GM21423 (cell line): Measurements from ENCODE around the gene FARS2.

Experiments used
- ATAC-seq: cut with Tn5 transposase; IDR thresholded peaks from one replicate; pipeline ENCODE4 v1.9.1; 2021; ENCODE audit warnings: mild to moderate bottlenecking, moderate library complexity; ENCODE audit not compliant: unreplicated experiment

FARS2 gene

DNA sequence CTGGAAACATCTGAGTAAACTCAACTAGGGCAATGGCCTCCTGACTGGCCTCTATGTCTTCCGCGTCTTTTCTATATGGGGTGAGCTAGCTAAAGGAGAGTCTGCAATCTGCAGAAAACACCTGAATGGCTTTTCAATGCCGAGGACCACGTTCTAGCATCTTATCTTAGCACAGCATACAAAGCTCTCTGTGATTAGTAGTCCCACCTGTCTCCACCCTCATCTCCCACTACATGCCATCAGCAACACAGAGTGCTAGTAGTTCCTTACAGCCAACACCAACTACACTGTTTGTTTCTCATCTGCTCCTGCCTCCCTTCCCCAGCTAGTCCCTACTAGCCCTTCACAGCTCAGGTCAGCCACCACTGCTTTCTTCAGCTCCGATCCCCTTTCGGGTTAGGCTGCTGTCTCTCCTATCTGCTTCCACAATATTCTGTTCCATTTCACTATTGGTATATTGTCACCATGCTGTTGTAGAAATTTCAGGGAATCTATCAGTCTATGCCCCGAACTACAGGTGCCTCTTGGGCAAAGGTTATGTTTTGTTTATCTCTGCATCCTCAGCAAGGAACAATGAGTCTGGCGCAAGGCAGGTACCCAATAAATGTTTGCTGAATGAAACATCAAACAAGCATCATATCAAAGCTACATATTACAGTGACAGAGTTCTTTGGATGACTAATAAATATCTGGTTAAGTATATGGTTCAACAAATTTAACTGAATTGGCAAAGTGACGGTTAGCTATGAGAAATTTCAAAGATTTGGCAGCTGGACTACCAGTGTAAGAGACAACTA lies 12.8 kb upstream of the FARS2 start:
- ATAC-seq, result no peak

DNA sequence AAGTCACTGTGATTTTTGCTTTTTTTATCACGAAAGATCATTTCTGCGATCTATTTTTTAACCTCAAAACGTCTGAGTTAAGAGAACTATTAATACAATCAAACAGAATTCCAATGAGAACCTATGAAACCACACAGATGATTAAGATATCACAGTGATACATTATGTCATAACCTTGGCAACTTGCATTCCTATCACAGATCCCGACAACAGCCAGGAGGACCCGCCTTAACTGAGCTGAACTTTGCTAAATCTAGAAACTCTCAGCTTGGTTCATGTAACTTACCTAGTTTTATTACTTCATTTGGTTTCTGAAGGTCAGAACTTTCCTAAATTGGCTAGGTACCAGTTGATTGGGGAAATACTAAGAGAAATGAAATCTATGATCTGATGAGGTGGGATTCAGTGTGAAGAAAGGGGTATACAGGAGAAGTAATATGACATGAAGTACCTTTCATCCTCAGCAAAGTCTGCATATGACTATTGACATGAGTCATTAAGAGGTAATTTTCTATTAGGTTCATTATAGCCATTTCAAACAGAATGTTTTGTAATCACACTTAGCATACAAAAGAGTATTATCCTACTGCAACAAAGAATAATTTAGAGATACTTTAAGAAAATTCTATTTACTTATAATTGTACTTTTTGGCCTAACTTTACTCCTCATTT lies 11.7 kb upstream of the FARS2 start:
- ATAC-seq, result no peak

DNA sequence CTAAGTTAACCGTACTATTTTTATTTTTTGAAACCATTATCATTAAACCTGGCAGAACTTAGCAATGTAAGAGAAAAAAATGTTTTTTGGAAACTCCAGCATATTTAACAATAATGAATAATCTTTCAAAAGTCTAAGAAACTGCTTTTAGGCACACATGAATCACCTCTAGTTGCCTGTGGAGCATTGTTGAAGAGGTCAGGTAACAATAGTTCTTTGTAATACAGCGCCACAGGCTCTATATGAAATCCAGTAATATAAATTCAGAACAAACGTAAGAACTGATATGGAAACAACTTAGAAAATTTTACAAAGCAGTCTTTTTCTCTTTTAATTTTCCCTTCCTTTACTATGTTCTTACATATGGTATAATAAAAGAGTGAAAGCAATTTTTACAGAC lies 10.9 kb upstream of the FARS2 start:
- no peak for ATAC-seq

DNA sequence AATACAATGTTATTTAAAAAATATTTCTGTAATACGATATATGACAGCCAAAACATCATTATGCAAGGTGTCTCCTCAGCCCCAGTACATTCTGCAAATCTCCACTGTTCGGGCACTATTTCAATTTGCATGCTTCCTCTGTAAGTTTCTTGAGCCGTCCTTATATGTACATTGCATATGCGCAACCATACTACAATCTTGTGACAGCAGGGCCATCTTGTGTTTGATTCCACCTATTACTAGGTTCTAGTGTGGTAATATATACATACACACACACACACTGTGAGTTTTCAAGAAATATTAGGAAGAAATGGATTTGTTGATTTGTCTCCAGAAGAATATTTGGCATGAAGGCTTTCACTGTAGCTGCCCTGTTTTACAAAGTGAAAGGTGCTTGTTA lies 10.4 kb upstream of the FARS2 start:
- ATAC-seq, result no peak

- no peak for ATAC-seq
These were observed 4.4 kb upstream of the FARS2 start for GRCh38 chr6:5256952-5257351.

- no peak for ATAC-seq
These were observed 3.9 kb upstream of the FARS2 start for GRCh38 chr6:5257400-5257799.

GRCh38 chr6:5259428-5259827 lies 1.9 kb upstream of the FARS2 start:
- no peak for ATAC-seq

GRCh38 chr6:5260111-5260620 lies 1.1 kb upstream of the FARS2 start:
- ATAC-seq, result peak; percentile 61

DNA sequence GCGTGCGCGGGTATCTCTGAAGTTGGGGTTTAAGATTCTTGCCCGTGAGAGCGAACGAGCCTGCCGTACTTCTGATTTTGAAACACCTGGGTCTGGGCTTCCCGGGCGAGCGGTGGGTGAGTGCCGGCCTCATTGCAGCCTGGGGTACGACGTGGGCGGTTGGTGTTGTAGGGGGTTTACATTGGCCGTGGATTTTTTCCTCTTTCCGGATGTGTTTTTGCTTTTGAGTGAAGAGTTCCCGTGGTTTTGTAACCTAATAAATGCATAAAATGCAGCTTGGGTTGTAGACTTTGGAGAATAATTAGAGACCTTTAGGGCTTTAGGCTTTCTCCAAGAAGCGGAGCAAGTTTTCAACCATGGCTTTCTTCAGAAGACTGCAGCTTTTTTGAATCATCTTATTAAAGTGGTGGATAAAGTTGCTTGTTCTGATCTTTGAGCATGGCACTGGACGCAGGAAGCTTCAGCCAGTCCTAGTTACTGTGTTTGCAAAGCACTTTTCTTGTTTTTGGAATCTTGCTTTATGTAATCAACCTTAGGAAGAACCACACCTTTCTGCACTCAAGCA lies 314 bp downstream of the FARS2 start:
- no peak for ATAC-seq

DNA sequence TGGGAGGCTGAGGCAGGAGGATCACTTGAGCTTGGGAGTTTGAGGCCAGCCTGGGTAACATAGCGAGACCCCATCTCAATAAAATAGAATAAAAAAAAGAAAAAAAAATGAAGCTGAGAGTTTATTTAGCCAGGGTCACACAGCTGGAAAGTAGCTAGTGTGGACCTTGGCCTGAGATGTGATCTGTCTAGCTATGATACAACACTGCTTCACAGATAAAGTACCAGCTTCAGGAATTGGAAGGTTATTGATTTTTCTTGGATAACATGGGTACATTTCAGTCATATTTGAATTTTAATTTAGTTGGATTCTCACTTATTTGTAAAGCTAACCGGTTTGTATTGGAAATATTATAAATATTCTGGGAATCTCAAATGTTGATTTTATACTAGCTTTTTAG lies 5.1 kb downstream of the FARS2 start:
- no peak for ATAC-seq

DNA sequence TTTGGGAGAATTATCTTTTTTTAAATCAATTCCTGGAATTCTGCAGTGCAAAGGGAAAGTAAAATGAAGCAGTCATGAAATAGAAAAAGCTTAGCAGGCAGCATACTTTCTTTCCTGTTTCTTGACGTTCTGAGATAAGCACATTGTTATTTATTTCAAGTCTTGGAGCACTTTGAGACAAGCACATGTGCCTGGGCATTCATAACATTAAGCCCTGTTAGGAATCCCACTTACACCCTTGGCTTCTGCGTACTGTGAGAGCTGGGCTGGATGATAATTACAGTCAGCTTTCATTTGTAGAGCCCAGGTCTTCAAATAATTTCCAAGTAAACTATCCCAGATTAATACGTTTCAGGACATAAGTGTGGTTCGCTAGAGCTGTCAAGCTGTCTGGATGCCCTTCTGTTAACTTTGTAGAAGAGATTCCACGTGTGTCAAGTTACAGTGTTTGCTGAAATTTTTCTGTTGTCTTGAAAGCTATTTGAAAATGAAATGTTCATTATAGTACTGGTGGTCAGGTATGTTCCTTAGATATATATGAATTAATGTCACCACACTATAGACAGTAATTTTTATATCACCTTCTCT lies 8.9 kb downstream of the FARS2 start:
- ATAC-seq, result no peak

DNA sequence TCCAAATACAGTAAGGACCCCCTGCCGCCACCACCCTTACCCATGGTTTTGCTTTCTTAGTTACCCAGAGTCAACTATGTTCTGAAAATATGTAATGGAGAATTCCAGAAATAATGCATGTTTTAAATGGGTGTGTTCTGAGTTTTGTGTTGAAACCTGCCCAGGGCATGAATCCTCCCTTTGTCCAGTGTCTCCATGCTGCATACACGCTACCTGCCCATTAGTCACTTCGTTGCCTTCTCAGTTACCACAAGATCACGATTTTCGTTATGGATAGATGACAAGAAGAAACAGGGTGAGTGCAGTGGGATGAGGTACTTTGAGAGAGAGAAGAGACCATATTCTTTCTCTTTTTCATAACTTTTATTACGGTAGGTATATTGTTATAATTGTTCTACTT lies 10.6 kb downstream of the FARS2 start:
- ATAC-seq, result no peak

GRCh38 chr6:5274231-5274630 lies 12.9 kb downstream of the FARS2 start:
- ATAC-seq, result no peak

DNA sequence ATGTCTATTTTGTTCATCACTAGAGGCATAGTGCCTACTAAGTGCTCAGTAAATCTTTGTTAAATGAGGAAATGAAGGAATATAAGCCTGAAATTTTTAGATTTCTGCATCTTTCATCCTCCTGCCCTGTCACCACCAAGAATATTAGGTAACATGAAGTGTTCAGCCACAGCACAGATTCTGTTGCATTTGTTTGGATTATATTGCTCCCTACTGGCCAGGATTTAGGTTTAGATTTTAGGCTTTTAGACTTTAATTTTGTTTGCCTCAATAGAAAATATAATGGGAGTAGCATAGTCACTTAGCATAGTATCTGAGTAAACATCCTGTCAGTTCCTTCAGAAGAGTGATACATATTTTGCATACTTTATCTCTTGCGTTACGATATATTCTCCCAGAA lies 14.2 kb downstream of the FARS2 start:
- ATAC-seq, result no peak

GRCh38 chr6:5276581-5276980 lies 15.3 kb downstream of the FARS2 start:
- ATAC-seq, result no peak

- no peak for ATAC-seq
These were observed 16.3 kb downstream of the FARS2 start for GRCh38 chr6:5277589-5277988.

- peak; percentile 63 for ATAC-seq
These were observed 16.7 kb downstream of the FARS2 start for GRCh38 chr6:5278047-5278446.

DNA sequence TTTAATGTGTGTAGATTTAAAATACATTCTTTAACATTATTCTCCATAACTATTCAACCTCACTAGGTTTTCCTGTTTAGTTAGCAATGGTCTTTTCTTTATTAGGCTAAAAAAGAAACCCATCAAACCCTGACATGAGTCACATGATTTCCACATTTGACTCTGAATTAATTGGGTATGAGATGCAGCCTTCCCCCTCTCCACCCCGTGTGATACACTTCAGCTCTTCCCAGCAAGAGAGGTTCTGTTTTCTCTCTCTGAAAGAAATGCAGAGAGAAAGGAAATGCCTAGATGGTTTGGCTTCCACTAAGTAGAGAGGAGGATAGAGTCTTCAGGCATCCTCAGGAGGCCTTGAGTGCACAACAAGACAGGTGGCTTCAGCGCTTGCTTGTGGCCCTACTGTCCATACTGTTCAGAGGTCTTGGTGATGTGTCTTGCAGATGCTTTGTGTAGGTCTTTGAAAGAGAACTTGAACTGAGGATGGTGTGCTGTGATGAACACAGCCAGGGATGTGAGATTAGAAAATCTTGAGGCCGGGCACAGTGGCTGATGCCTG lies 17.3 kb downstream of the FARS2 start:
- no peak for ATAC-seq

DNA sequence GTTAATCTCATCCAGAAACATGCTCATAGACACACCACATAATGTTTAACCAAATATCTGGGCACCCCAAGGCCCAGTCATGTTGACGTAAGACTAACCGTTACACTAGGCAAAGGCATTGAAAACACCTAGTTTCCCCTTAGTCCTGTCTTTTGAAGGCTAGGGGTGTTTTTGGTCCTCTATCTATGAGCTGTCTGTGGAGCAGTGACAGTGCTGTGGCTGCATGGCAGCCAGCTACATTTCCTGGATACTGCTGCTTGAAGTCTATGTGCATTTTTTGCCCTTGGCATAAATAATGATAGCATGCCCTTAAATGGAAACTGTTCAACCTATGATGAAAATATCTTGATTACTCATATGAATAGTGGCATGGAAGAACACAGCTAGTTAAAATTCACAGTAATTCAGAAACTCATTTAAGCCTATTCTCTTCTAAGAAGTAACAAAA lies 18.6 kb downstream of the FARS2 start:
- no peak for ATAC-seq

DNA sequence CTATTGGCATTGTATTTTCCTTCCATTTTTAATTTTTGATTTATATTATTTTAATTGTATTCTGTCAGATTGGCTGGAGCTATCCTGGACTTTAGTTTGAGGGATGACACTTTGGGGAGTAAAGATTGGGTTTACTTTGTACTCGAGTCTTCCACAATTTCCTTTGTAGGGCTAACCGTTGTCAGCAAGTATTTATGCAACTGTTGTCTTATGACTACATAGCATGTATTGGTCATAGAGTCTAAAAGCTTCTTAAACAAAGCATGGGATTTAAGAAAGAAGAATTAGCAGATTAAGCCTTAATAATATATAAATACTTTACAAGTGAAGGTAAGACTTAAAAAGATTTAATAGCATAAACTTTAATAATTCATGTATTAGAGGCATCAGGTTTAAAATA lies 19.6 kb downstream of the FARS2 start:
- ATAC-seq, result no peak

GRCh38 chr6:5282191-5282623 lies 20.9 kb downstream of the FARS2 start:
- no peak for ATAC-seq
